Caco-2 (cell line): ENCODE results near the gene ACIN1. TPM values are rescaled to one million over a fixed set of nuclear protein-coding genes. Genes with fewer than 3 reads are reported as not detected.

Experiments used
- BruUV-seq: library from RNA; stranded (reverse); fragments of 400-500 nt; replicated peaks from 2 replicates; lab custom pipeline; 2021; lab: Mats Ljungman, UMichigan
- CTCF ChIA-PET: fragments of 300-600 bp; sonication (Branson Sonifier 250); formaldehyde crosslinking; loops from one replicate; lab custom pipeline; 2022; ENCODE audit warnings: antibody characterized with exemption; lab: Charles Lee
- POLR2A ChIA-PET: fragments of 300-600 bp; sonication (Branson Sonifier 250); formaldehyde crosslinking; loops from one replicate; lab custom pipeline; 2022; ENCODE audit warnings: antibody characterized with exemption; lab: Charles Lee
- DNase-seq, 2 experiments: peaks; one replicate each; pipeline versions ENCODE4 v3.0.0 to v3.0.0-alpha.2; 2020 to 2022
- H3K27me3 ChIP-seq: replicated peaks from 2 replicates; pipeline ENCODE4 v1.6.0; 2011; ENCODE audit warnings: low read length; ENCODE audit not compliant: control insufficient read depth, insufficient read depth
- H3K36me3 ChIP-seq: 2 replicates; pipeline ENCODE4 v1.5.1; 2011; ENCODE audit warnings: low read length; ENCODE audit not compliant: control insufficient read depth, insufficient read depth
- H3K4me1 ChIP-seq: fragments of 250-450 bp; sonication (Bioruptor Pico); 2 replicates; pipeline ENCODE4 v1.5.1; 2020; ENCODE audit warnings: mild to moderate bottlenecking
- H3K4me3 ChIP-seq: 2 replicates; pipeline ENCODE4 v1.5.1; 2011; ENCODE audit warnings: low read depth, mild to moderate bottlenecking, control low read depth, low read length
- H3K9me3 ChIP-seq: fragments of 250-450 bp; sonication (Bioruptor Pico); 2 replicates; pipeline ENCODE4 v1.5.1; 2020; ENCODE audit warnings: mild to moderate bottlenecking, moderate library complexity
- H3K27ac Mint-ChIP-seq: one replicate; pipeline ENCODE4 v1.8.0; 2022; ENCODE audit warnings: mixed read lengths; ENCODE audit not compliant: unreplicated experiment
- H3K27me3 Mint-ChIP-seq: one replicate; pipeline ENCODE4 v1.8.0; 2022; ENCODE audit warnings: mixed read lengths; ENCODE audit not compliant: insufficient read depth, unreplicated experiment
- H3K36me3 Mint-ChIP-seq: one replicate; pipeline ENCODE4 v1.8.0; 2022; ENCODE audit warnings: mild to moderate bottlenecking, mixed read lengths; ENCODE audit not compliant: insufficient read depth, unreplicated experiment
- H3K4me1 Mint-ChIP-seq: one replicate; pipeline ENCODE4 v1.8.0; 2022; ENCODE audit warnings: low read depth, mixed read lengths; ENCODE audit not compliant: unreplicated experiment
- H3K4me3 Mint-ChIP-seq: one replicate; pipeline ENCODE4 v1.8.0; 2022; ENCODE audit warnings: mild to moderate bottlenecking, moderate library complexity, mixed read lengths; ENCODE audit not compliant: unreplicated experiment
- H3K9me3 Mint-ChIP-seq: one replicate; pipeline ENCODE4 v1.8.0; 2022; ENCODE audit warnings: mixed read lengths; ENCODE audit not compliant: unreplicated experiment
- intact Hi-C: fragments of 100-400 bp; cut with micrococcal nuclease; formaldehyde crosslinking; loops from one replicate; pipeline ENCODE4 v1.10.0; 2022; ENCODE audit not compliant: unreplicated experiment
- total RNA-seq: library from RNA; stranded (reverse); gene quantifications from 2 replicates; pipeline ENCODE4 v1.2.3, GENCODE V29; 2022
- TF ChIP-seq, protein P1 (sequence below), 2 experiments: fragments of 200-600 bp in 1 of 2; IDR thresholded peaks; 1 replicate in 1 of 2; 2 replicates in 1 of 2; pipeline versions ENCODE4 v1.5.1 to v1.8.0; 2011 to 2022; ENCODE audit warnings: antibody characterized with exemption in 1 of 2, control low read depth in 1 of 2, inconsistent platforms in 1 of 2, low read depth in 1 of 2, low read length in 1 of 2, mild to moderate bottlenecking in 1 of 2, moderate library complexity in 1 of 2; ENCODE audit not compliant: insufficient read depth in 1 of 2, severe bottlenecking in 1 of 2, unreplicated experiment in 1 of 2

Gene ACIN1
- total RNA-seq, 1 experiment from 2014 or later: 193 TPM

DNA sequence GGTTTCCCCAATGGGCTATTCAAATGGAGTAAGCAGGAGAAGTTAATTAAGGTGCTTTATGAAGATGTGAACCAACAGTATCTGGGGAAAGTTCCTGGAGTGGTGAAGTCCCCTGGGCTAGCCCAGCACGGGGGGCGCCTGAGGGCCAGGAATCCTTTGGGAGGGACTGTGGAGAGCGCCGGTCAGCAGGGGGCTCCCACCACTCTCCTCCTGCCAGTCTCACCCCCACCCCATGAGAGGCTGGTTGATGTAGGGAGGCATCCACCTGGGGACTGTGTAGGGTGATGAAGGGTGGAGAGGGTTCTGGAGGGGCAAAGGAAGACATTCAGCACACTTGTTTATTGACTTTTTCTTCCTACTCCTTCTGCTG is 19.7 kb upstream of the ACIN1 start:
- intact Hi-C loops: no loop called here
- H3K36me3 Mint-ChIP-seq: no peaks in the 10 kb centered on the region
- Histone ChIP-seq H3K27me3 (no peaks in the 10 kb centered on the region), H3K36me3 (no peaks in the 10 kb centered on the region), H3K9me3 (no peaks in the 10 kb centered on the region), H3K4me1 (no peaks in the 10 kb centered on the region), H3K4me3 (no peak overlapping the region)
- ChIA-PET CTCF (interaction anchor here (0.8 kb wide), 1 partner anchor 46 kb away, joined by 3 read pairs; no protein-coding TSS in a partner anchor), POLR2A (no interaction called here)
- H3K4me1 Mint-ChIP-seq: no peaks in the 10 kb centered on the region
- no peak overlapping the region for H3K27ac Mint-ChIP-seq
- no peak for DNase-seq
- no peaks in the 10 kb centered on the region for H3K27me3 Mint-ChIP-seq
- TF ChIP-seq, protein P1, sequence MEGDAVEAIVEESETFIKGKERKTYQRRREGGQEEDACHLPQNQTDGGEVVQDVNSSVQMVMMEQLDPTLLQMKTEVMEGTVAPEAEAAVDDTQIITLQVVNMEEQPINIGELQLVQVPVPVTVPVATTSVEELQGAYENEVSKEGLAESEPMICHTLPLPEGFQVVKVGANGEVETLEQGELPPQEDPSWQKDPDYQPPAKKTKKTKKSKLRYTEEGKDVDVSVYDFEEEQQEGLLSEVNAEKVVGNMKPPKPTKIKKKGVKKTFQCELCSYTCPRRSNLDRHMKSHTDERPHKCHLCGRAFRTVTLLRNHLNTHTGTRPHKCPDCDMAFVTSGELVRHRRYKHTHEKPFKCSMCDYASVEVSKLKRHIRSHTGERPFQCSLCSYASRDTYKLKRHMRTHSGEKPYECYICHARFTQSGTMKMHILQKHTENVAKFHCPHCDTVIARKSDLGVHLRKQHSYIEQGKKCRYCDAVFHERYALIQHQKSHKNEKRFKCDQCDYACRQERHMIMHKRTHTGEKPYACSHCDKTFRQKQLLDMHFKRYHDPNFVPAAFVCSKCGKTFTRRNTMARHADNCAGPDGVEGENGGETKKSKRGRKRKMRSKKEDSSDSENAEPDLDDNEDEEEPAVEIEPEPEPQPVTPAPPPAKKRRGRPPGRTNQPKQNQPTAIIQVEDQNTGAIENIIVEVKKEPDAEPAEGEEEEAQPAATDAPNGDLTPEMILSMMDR (IDR thresholded peaks at IDR 0.05; ENCODE audit: insufficient read depth in 1 of 2, low read depth in 1 of 2, low read length in 1 of 2, severe bottlenecking in 1 of 2, unreplicated experiment in 1 of 2): no peak
- no TSS peak for BruUV-seq
- no peak overlapping the region for H3K4me3 Mint-ChIP-seq
- H3K9me3 Mint-ChIP-seq: no peaks in the 10 kb centered on the region

DNA sequence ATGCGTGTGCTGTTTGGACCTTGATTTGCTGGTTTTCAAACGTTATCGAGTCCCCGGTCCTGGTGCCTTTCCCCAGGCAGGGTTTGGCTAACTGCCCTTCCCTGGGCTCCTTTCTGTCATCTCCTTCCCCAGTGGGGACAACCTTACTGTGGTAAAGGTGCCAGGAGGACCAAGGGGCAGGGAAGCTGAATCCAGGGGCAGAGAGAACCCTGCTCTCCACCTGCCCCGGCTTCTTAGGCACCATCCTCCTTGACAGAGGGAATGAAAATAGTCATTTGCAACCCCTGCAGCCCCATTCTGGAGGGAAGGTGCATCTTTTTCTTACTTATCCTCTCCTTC is 19.2 kb upstream of the ACIN1 start:
- no TSS peak for BruUV-seq
- DNase-seq: no peak
- ChIA-PET CTCF (interaction anchor here (1.5 kb wide), 1 partner anchor 19 kb away, joined by 3 read pairs; the partner anchor contains the start of genes ACIN1 and C14orf119), POLR2A (no interaction called here)
- H3K27me3 Mint-ChIP-seq: no peaks in the 10 kb centered on the region
- no peaks in the 10 kb centered on the region for H3K4me1 Mint-ChIP-seq
- H3K9me3 ChIP-seq: no peaks in the 10 kb centered on the region
- H3K27ac Mint-ChIP-seq: no peak overlapping the region
- no peak overlapping the region for H3K4me3 Mint-ChIP-seq
- intact Hi-C loops: no loop called here
- H3K36me3 Mint-ChIP-seq: no peaks in the 10 kb centered on the region
- H3K9me3 Mint-ChIP-seq: no peaks in the 10 kb centered on the region
- H3K4me1 ChIP-seq: no peaks in the 10 kb centered on the region
- no peaks in the 10 kb centered on the region for H3K36me3 ChIP-seq
- TF ChIP-seq, protein P1 (IDR thresholded peaks at IDR 0.05; ENCODE audit: insufficient read depth in 1 of 2, low read depth in 1 of 2, low read length in 1 of 2, severe bottlenecking in 1 of 2, unreplicated experiment in 1 of 2): no peak
- no peak overlapping the region for H3K4me3 ChIP-seq
- no peaks in the 10 kb centered on the region for H3K27me3 ChIP-seq

DNA sequence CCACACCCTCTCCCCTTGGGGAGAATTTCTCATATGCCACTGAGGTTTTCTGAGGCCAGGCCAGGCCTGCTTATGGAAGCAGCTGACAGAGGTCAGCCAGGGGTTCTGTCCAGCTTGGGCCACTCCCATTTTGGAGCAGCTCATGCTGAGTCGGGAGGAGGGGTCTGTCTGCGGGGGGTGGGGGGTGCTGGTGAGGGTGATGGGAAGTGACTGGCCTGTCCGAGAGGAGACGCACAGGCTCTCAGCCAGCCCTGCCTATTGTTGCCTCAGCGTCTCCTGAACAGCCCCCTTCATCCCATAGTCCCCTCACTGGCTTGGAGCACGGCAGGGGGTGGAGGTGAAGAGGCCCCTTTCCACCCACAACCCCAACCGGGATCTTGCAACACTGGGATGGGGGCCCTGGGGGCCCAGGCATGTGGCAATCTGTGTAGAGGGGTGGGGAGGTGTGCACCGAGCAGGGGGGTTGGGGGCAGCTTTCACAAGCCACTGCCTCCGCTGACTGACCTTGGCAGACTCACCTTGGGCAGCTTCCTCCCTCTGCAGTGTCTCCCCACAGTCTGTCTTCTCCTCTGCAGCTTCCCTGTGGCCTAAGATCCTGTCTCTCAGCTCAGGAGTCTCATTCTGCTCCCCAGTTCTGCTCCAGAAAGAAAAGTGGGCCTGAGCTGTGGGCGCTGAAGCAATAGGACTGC is 18.6 kb upstream of the ACIN1 start:
- POLR2A ChIA-PET: interaction anchor here (1.2 kb wide), 1 partner anchor 18 kb away, joined by 7 read pairs; the partner anchor contains the start of gene C14orf119
- Histone ChIP-seq H3K4me1 (no peaks in the 10 kb centered on the region), H3K9me3 (no peaks in the 10 kb centered on the region), H3K4me3 (no peak overlapping the region), H3K27me3 (no peaks in the 10 kb centered on the region), H3K36me3 (no peaks in the 10 kb centered on the region)
- TF ChIP-seq, protein P1 (IDR thresholded peaks at IDR 0.05; ENCODE audit: insufficient read depth in 1 of 2, low read depth in 1 of 2, low read length in 1 of 2, severe bottlenecking in 1 of 2, unreplicated experiment in 1 of 2): no peak
- H3K27me3 Mint-ChIP-seq: no peaks in the 10 kb centered on the region
- DNase-seq: no peak
- no TSS peak for BruUV-seq
- no peaks in the 10 kb centered on the region for H3K4me1 Mint-ChIP-seq
- H3K36me3 Mint-ChIP-seq: no peaks in the 10 kb centered on the region
- no peaks in the 10 kb centered on the region for H3K9me3 Mint-ChIP-seq
- CTCF ChIA-PET: interaction anchor here (1.3 to 3.0 kb wide), 3 partner anchors 18 to 45 kb away, joined by 3 to 24 read pairs (median 6); partner anchors contain the start of genes ACIN1 and C14orf119
- no peak overlapping the region for H3K4me3 Mint-ChIP-seq
- intact Hi-C loops: no loop called here
- no peak overlapping the region for H3K27ac Mint-ChIP-seq
